SK-N-SH (cell line): ENCODE data around the gene INPP5A. TPM values are rescaled to one million over a fixed set of nuclear protein-coding genes. Genes with fewer than 3 reads are reported as not detected.

Experiments used
- CTCF ChIA-PET: fragments of 300-600, 350-600 bp; formaldehyde crosslinking; extraction: SDS; loops from one replicate; lab custom pipeline; 2021; lab: Yijun Ruan, JAX
- POLR2A ChIA-PET: fragments of 350-600 bp; sonication (Branson Sonifier 250); formaldehyde crosslinking; extraction: SDS; loops from one replicate; lab custom pipeline; 2020; ENCODE audit warnings: antibody characterized with exemption, inconsistent platforms; lab: Yijun Ruan, JAX
- DNase-seq: peaks from one replicate; pipeline ENCODE4 v3.0.0; 2012
- H2AFZ ChIP-seq: fragments of 200-600 bp; sonication (generic); 2 replicates; pipeline ENCODE4 v1.8.1; 2016; ENCODE audit warnings: antibody characterized with exemption, mild to moderate bottlenecking, low read depth
- H3F3A ChIP-seq: fragments of 200-600 bp; sonication (generic); replicated peaks from 2 replicates; pipeline ENCODE3; 2016; ENCODE audit warnings: antibody characterized with exemption, mild to moderate bottlenecking; ENCODE audit not compliant: insufficient read depth
- H3K27ac ChIP-seq, 2 experiments: fragments of 200-500 bp in 1 of 2; fragments of 200-600 bp in 1 of 2; sonication (Bioruptor generic) in 1 of 2; sonication (generic), shearing (Covaris generic) in 1 of 2; 2 replicates each; pipeline versions ENCODE4 v1.5.1 to v1.6.1; 2014 to 2016; ENCODE audit warnings: low read depth in 2 of 2, inconsistent platforms in 1 of 2, low read length in 1 of 2, mild to moderate bottlenecking in 1 of 2, mixed read lengths in 1 of 2
- H3K27me3 ChIP-seq: fragments of 200-600 bp; sonication (generic), shearing (Covaris generic); 2 replicates; pipeline ENCODE4 v1.6.1; 2016; ENCODE audit warnings: mixed run types; ENCODE audit not compliant: insufficient read depth
- H3K36me3 ChIP-seq, 2 experiments: fragments of 200-500 bp in 1 of 2; fragments of 200-600 bp in 1 of 2; sonication (Bioruptor generic) in 1 of 2; sonication (generic) in 1 of 2; replicated peaks in 1 of 2; 2 replicates each; pipeline versions ENCODE3 to v1.5.1; 2014 to 2016; ENCODE audit warnings: low read length in 1 of 2, mild to moderate bottlenecking in 1 of 2; ENCODE audit not compliant: insufficient read depth in 2 of 2, control insufficient read depth in 1 of 2
- H3K4me1 ChIP-seq, 2 experiments: fragments of 200-500 bp in 1 of 2; fragments of 200-600 bp in 1 of 2; sonication (Bioruptor generic) in 1 of 2; sonication (generic), shearing (Covaris generic) in 1 of 2; 2 replicates each; pipeline versions ENCODE4 v1.5.1 to v1.6.1; 2014 to 2016; ENCODE audit warnings: low read depth in 1 of 2, low read length in 1 of 2, mixed run types in 1 of 2; ENCODE audit not compliant: insufficient read depth in 2 of 2, control insufficient read depth in 1 of 2
- H3K4me2 ChIP-seq: fragments of 200-600 bp; sonication (generic), shearing (Covaris generic); 2 replicates; pipeline ENCODE4 v1.6.1; 2017; ENCODE audit warnings: mixed run types
- H3K4me3 ChIP-seq, 2 experiments: fragments of 200-500 bp in 1 of 2; fragments of 200-600 bp in 1 of 2; sonication (Bioruptor generic) in 1 of 2; sonication (generic), shearing (Covaris generic) in 1 of 2; 2 replicates each; pipeline versions ENCODE4 v1.5.1 to v1.8.1; 2014 to 2016; ENCODE audit warnings: low read depth in 2 of 2, inconsistent platforms in 1 of 2, low read length in 1 of 2, mild to moderate bottlenecking in 1 of 2, mixed read lengths in 1 of 2, moderate library complexity in 1 of 2
- H3K79me2 ChIP-seq: fragments of 200-600 bp; sonication (generic); 2 replicates; pipeline ENCODE4 v1.8.1; 2017; ENCODE audit warnings: mild to moderate bottlenecking; ENCODE audit not compliant: insufficient read depth
- H3K9ac ChIP-seq: fragments of 200-600 bp; sonication (generic); 2 replicates; pipeline ENCODE4 v1.6.1; 2017; ENCODE audit warnings: mixed run types
- H3K9me2 ChIP-seq: fragments of 200-600 bp; sonication (generic); 2 replicates; pipeline ENCODE4 v1.6.1; 2017; ENCODE audit warnings: mixed run types
- H3K9me3 ChIP-seq: fragments of 200-600 bp; sonication (generic); 2 replicates; pipeline ENCODE4 v1.6.1; 2017; ENCODE audit warnings: mixed run types, mild to moderate bottlenecking, moderate library complexity
- H4K20me1 ChIP-seq: fragments of 200-600 bp; sonication (generic); 2 replicates; pipeline ENCODE4 v1.6.1; 2017; ENCODE audit warnings: mild to moderate bottlenecking, mixed run types; ENCODE audit not compliant: insufficient read depth
- CHD2 ChIP-seq: fragments of 150-350 bp; IDR thresholded peaks from 2 replicates; pipeline ENCODE4 v1.6.1; 2018; ENCODE audit warnings: low read length; ENCODE audit not compliant: partially characterized antibody
- EZH2phosphoT487 ChIP-seq: fragments of 200-600 bp; sonication (generic); IDR thresholded peaks from 2 replicates; pipeline ENCODE4 v1.6.1; 2017; ENCODE audit warnings: low read depth, mixed run types, mild to moderate bottlenecking, antibody characterized with exemption, moderate library complexity, borderline replicate concordance
- FOSL2 ChIP-seq: IDR thresholded peaks from 2 replicates; pipeline ENCODE4 v1.4.0; 2012; ENCODE audit warnings: low read depth, mild to moderate bottlenecking, moderate library complexity, borderline replicate concordance
- NRF1 ChIP-seq: IDR thresholded peaks from 2 replicates; pipeline ENCODE4 v1.6.1; 2012; ENCODE audit warnings: low read depth, mild to moderate bottlenecking, low read length
- RAD21 ChIP-seq: IDR thresholded peaks from 2 replicates; pipeline ENCODE4 v1.6.1; 2012; ENCODE audit warnings: mild to moderate bottlenecking, low read length
- RFX5 ChIP-seq: IDR thresholded peaks from 2 replicates; pipeline ENCODE4 v1.6.1; 2012; ENCODE audit warnings: mild to moderate bottlenecking, improper control_type of control experiment, low read length
- RXRA ChIP-seq: IDR thresholded peaks from 2 replicates; pipeline ENCODE4 v1.4.0; 2012; ENCODE audit warnings: low read depth, mild to moderate bottlenecking, borderline replicate concordance
- TAF1 ChIP-seq: IDR thresholded peaks from 2 replicates; pipeline ENCODE4 v1.6.1; 2012; ENCODE audit warnings: low read depth, mild to moderate bottlenecking, low read length, moderate library complexity, borderline replicate concordance
- WGBS: methylation state at CpG from one replicate; pipeline ENCODE4 v1.1.6; 2017; ENCODE audit warnings: low lambda C conversion rate; 5-methylcytosine and 5-hydroxymethylcytosine counted together
- polyA plus RNA-seq, 3 experiments: library from polyadenylated mRNA; depleted of rRNA; stranded (reverse); fragments of >200 nt; gene quantifications; 2 replicates each; pipeline ENCODE4 v1.2.3, GENCODE V29; 2012
- TF ChIP-seq, protein P1 (sequence below): fragments of 150-350 bp; IDR thresholded peaks from 2 replicates; pipeline ENCODE4 v1.6.1; 2016; ENCODE audit warnings: mild to moderate bottlenecking, low read depth, low read length
- TF ChIP-seq, protein P2 (sequence below): IDR thresholded peaks from 2 replicates; pipeline ENCODE4 v1.6.1; 2012; ENCODE audit warnings: mild to moderate bottlenecking, low read depth, low read length, moderate library complexity
- TF ChIP-seq, protein P3 (sequence below): IDR thresholded peaks from 2 replicates; pipeline ENCODE4 v1.4.0; 2012; ENCODE audit warnings: low read depth
- TF ChIP-seq, protein P4 (sequence below): fragments of 200-600 bp; sonication (generic); IDR thresholded peaks from 2 replicates; pipeline ENCODE4 v1.6.1; 2017; ENCODE audit warnings: antibody characterized with exemption, mild to moderate bottlenecking, moderate library complexity
- TF ChIP-seq, protein P5 (sequence below): IDR thresholded peaks from 2 replicates; pipeline ENCODE4; 2012

INPP5A gene
- polyA plus RNA-seq, 1 of the 3 experiments (the other 2 are of a cell fraction) = 12.0 TPM

DNA sequence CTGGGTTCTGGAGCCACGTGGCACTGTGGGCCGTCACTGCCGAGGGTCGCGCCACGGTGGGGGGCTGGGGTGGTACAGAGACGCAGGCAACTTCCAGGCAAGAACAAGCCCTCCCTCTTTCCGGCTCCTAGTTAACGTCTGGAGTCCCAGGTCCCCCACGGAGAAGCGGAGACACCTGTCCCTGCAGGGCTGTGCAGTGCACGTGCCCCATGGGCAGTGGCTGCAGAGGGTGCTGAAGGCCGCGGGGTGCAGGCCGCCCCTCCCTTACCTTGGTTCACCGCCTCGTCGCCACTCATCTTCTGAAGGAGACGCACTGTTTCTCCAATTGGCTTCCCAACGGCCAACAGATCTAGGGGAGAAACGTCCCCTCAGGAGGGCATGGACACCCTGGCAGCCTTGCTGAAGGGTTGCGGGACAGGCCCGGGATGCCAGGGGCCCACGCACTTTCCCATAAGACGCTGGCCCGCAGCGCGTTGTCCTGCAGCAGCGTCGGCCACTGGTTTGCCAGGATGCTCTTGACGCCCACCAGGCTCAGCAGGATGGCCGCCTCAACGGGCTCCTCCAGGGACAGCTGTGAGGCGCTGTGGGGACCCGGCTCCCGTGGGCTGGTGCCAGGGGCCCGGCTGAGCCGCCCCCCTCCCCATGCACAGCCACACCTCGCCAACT is 272.7 kb downstream of the INPP5A start (continued):
- TF ChIP-seq, protein P1, sequence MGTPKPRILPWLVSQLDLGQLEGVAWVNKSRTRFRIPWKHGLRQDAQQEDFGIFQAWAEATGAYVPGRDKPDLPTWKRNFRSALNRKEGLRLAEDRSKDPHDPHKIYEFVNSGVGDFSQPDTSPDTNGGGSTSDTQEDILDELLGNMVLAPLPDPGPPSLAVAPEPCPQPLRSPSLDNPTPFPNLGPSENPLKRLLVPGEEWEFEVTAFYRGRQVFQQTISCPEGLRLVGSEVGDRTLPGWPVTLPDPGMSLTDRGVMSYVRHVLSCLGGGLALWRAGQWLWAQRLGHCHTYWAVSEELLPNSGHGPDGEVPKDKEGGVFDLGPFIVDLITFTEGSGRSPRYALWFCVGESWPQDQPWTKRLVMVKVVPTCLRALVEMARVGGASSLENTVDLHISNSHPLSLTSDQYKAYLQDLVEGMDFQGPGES = no peak

DNA sequence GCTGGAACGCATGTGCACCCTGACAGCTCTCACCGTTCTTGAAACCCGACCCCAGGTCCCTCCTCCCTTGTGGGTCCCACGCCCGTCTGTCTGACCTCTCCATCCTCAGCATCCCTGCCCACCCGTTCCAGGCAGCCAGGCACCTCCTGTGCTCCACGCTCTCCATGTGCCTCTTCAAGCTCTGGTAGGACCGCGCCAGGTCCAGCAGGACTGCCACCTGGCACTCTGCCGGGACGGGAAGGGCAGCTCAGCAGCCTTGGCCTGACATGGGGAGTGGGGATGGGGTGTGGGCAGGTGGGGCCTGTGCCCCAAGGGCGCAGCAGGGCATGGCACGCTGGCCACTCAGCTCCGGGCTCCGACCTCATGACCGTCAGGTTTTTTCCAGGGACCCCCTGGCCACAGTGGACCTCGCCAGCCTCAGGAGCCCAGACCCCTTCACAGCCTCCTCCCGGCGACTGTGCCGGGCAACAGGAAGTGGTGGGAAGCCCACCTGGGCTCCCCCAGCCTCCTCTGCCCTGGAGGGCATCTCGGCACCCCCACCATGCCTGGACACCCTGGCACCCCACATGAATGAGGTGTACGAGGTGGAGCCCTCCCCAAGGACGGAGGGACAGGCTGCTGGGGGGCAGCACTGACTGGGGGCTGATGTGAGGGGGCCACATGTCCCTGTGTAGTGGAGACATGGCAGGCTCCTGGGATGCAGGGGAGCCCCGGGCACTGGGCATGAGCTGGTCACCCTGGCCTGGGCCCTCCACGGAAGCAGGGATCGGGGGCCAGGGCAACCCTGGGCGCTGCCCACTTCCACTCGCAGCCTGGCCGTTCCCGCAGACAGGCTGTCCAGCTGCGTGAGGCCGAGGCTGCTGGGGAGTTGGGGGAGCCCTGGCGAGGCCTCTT is 273.5 kb downstream of the INPP5A start:
- 57% methylated on average over 21 of the region's 33 CpGs for WGBS
- DNase-seq = no peak
- Histone ChIP-seq H3K4me1 (no peaks in the 10 kb centered on the region; a peak in 1 of 4 replicates), H3K36me3 (no peaks in the 10 kb centered on the region), H4K20me1 (no peaks in the 10 kb centered on the region), H3K4me2 (no peak overlapping the region), H3F3A (no peaks in the 10 kb centered on the region), H3K27ac (no peak overlapping the region)
- ChIA-PET POLR2A (no interaction called here), CTCF (interaction anchor here (0.6 to 1.4 kb wide), 2 partner anchors 157 to 302 kb away, joined by 3 to 4 read pairs; no protein-coding TSS in a partner anchor)
- TF ChIP-seq FOSL2 = no peak
- TF ChIP-seq RFX5 = no peak
- TF ChIP-seq, protein P2, sequence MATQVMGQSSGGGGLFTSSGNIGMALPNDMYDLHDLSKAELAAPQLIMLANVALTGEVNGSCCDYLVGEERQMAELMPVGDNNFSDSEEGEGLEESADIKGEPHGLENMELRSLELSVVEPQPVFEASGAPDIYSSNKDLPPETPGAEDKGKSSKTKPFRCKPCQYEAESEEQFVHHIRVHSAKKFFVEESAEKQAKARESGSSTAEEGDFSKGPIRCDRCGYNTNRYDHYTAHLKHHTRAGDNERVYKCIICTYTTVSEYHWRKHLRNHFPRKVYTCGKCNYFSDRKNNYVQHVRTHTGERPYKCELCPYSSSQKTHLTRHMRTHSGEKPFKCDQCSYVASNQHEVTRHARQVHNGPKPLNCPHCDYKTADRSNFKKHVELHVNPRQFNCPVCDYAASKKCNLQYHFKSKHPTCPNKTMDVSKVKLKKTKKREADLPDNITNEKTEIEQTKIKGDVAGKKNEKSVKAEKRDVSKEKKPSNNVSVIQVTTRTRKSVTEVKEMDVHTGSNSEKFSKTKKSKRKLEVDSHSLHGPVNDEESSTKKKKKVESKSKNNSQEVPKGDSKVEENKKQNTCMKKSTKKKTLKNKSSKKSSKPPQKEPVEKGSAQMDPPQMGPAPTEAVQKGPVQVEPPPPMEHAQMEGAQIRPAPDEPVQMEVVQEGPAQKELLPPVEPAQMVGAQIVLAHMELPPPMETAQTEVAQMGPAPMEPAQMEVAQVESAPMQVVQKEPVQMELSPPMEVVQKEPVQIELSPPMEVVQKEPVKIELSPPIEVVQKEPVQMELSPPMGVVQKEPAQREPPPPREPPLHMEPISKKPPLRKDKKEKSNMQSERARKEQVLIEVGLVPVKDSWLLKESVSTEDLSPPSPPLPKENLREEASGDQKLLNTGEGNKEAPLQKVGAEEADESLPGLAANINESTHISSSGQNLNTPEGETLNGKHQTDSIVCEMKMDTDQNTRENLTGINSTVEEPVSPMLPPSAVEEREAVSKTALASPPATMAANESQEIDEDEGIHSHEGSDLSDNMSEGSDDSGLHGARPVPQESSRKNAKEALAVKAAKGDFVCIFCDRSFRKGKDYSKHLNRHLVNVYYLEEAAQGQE = no peak
- no peak for TF ChIP-seq RAD21
- TF ChIP-seq TAF1 = no peak
- TF ChIP-seq RXRA = no peak
- TF ChIP-seq CHD2 = no peak
- TF ChIP-seq, protein P3, sequence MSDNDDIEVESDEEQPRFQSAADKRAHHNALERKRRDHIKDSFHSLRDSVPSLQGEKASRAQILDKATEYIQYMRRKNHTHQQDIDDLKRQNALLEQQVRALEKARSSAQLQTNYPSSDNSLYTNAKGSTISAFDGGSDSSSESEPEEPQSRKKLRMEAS = no peak
- TF ChIP-seq, protein P4, sequence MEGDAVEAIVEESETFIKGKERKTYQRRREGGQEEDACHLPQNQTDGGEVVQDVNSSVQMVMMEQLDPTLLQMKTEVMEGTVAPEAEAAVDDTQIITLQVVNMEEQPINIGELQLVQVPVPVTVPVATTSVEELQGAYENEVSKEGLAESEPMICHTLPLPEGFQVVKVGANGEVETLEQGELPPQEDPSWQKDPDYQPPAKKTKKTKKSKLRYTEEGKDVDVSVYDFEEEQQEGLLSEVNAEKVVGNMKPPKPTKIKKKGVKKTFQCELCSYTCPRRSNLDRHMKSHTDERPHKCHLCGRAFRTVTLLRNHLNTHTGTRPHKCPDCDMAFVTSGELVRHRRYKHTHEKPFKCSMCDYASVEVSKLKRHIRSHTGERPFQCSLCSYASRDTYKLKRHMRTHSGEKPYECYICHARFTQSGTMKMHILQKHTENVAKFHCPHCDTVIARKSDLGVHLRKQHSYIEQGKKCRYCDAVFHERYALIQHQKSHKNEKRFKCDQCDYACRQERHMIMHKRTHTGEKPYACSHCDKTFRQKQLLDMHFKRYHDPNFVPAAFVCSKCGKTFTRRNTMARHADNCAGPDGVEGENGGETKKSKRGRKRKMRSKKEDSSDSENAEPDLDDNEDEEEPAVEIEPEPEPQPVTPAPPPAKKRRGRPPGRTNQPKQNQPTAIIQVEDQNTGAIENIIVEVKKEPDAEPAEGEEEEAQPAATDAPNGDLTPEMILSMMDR = no peak
- TF ChIP-seq, protein P5, sequence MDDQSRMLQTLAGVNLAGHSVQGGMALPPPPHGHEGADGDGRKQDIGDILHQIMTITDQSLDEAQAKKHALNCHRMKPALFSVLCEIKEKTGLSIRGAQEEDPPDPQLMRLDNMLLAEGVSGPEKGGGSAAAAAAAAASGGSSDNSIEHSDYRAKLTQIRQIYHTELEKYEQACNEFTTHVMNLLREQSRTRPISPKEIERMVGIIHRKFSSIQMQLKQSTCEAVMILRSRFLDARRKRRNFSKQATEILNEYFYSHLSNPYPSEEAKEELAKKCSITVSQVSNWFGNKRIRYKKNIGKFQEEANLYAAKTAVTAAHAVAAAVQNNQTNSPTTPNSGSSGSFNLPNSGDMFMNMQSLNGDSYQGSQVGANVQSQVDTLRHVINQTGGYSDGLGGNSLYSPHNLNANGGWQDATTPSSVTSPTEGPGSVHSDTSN = no peak
- TF ChIP-seq EZH2phosphoT487 = no peak
- TF ChIP-seq NRF1 = no peak
- TF ChIP-seq, all 33 proteins: peak for 0
- no peaks in the 10 kb centered on the region for H3K27me3 ChIP-seq
- H3K79me2 ChIP-seq = no peaks in the 10 kb centered on the region
- no peaks in the 10 kb centered on the region for H3K9me3 ChIP-seq
- no peak overlapping the region for H3K4me3 ChIP-seq
- H3K9me2 ChIP-seq = no peaks in the 10 kb centered on the region
- no peak overlapping the region for H2AFZ ChIP-seq
- no peak overlapping the region for H3K9ac ChIP-seq
